Stimulated activated CD8-positive, alpha-beta memory T cell treated with anti-CD3 and anti-CD28 coated beads, Interleukin-2, amount 100 ng/mL, for 48 hours (primary cell): ENCODE data around the gene MYO1B.

Experiments used
- DNase-seq, 2 donors: peaks; one replicate each; pipeline ENCODE4 v3.0.0-alpha.2; 2020; ENCODE audit warnings: low read depth in 2 of 2

Gene MYO1B

DNA sequence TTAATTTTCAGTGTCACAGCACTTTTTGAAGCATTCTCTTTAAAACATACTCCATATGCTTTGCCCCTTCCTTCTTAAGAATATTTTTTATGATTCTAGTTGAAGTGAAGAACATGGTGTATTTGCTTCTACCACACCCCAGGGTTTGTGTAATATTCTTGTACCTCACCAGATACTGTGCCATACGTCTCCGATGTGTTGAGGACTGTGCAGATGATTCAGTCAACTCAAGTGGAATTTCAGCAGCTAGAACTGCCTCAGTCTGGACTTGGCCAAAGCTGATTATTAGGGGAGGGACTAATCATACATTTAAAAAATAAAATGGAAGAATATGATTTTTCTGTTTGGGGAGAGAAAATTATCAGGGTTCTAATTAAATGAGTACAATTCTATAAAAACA lies 115.7 kb downstream of the MYO1B start:
- DNase-seq, result no peak

DNA sequence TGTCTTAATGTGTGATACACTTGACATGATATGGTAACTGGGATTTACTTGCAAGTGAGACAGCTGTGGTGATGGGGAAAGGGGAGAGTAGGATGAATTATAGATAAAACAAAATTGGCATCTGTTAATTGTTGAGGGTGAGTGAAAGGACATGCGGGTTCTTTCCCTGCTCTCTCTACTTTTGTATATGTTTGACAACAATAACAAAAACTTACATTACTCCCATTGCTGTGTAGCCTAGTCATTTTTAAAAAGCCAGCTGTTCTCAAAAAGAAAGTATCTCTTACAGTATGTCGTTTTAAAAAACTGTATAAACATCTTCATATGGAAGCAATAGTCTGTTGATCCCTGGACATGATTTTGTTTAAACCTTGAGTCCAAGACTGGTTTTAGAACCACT lies 117.6 kb downstream of the MYO1B start:
- DNase-seq, result no peak

DNA sequence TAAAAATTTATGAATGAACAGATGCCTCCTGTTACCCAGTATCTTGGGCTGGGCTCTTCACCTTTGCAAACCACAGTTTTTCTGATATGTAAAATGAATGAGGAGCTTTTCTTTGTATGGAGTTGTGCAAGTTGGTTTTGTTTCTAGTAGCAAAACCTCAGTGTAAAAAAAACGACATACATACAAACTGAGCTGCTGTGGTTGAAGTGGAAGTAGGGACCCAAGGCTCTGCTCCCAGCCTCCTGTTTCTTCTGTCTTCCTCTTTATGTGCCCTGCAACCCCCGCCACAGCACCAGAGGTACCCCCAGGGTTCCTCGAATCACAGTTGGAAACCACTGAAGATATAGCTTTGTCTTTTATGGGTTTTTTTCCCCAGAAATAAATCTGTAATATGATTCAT lies 118.1 kb downstream of the MYO1B start:
- DNase-seq, result no peak

DNA sequence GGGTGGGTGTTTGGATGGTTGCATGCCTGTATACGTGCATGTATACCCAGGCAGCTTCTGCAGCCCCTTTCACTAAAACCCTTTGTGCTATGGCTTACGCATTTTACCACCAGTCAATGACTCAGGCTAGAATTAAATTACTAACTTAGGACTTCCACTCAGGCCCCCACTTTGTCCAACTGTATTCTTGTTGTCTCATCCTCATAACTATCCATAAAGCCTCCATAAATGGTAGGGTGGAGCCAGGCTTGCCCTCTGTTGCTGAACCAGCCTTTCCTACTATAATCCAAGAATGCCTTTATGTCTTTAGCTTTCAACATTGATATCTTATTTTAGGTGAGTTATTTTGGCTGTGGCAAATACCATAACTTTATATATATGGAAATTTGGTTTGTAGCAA lies 119.9 kb downstream of the MYO1B start:
- no peak for DNase-seq

DNA sequence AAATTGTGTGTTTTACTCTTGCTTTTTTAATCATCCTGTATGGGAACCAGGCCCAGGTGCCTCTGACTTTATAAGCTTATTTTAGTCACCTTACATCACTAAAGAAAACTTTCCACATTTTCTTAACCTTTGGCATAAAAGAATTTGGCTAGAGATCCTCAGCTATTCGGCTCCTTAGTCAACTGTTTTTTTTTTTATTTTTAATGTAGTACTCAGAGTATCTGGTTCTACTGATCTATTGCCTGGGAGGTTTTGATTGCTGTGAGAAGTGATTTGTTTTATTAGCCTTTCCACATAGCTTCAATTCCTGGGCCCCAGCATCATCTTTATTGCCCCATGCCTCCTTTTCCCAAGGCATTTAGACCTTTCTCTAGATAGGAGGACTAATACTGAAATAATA lies 121.0 kb downstream of the MYO1B start:
- no peak for DNase-seq

DNA sequence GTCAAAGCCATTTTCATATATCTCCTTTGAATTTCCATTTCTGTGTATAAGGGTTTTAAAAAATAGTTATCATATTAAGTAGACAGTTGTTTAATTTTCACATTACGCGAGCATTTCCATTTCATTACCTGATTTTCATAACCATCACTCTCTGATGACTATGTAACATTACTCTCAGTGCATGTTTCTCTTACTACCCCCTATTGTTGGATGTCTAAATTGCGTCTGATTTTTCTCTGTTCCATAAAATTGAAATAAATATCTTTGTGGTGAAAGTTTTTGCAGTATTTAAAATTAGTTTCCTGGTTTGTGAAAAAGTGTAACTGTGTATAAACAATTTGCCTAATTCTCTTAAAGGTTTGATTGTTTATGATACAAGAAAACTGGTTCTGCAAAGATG lies 123.8 kb downstream of the MYO1B start:
- DNase-seq, result no peak

DNA sequence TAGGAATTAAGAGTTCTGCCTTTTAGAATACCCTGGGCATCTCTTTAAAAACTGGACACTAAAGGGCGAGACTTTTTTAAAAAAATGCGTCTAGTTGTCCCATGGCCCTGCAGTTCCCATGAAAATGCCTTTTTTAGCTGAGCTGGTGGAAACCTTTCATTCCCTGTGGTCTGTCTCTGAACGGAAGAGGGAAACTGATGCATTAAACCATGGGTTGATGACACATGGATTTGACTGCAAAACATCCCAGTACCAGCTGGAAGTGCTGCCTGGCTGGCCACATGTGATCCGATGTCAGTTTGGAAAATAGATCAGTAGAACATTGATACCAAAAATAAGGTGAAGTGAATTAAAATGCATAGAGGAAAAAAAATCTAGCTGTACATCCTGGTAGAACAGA lies 129.2 kb downstream of the MYO1B start:
- DNase-seq, result no peak

DNA sequence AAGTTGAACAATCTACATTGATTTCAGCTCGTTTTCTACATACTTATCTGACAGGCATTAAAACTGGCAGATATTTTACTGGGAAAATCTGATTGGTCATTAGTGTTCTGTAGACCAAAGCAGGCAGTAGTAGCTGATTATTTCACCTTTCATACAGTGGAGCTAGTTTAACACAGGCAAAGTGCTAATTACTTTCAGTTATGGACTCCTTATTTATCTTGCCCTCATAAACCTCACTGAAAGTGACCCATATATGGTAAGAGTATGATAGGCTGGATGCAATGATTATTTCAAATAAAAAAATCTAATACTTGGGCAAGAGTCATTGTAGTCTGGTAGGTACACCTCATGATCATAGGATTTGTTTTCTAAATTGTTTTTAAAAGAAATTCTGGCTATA lies 129.7 kb downstream of the MYO1B start:
- DNase-seq, result no peak

DNA sequence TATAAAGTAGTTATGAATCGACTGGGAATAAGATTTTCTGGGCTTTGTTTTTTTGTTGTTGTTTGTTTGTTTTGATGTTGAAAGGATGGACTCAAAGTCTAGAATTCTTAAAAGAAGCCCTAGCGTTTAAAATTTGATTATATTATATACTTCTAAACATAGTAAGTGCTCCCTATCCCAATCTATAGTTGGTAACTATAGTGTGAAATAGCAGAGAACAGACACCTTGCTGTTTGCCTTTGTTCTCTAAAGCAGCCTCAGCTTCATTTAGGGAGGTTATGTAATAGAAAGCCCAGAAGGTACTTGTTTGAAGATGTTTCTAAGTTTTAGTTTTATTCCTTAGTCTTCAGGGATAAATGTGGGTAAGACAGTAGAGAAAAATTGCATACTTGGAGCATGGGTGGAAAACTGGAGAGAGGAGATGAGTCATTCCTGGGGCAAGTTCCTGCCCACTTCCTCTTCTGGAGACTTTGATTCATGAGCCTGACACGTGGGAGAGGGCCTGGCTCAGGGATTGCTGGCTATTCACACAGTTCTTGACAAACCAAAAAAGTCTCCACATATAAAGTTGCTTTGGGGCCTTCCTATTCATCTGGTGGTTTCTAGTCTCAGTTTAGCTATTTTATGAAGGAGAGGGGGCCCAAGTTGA lies 131.9 kb downstream of the MYO1B start:
- no peak for DNase-seq

DNA sequence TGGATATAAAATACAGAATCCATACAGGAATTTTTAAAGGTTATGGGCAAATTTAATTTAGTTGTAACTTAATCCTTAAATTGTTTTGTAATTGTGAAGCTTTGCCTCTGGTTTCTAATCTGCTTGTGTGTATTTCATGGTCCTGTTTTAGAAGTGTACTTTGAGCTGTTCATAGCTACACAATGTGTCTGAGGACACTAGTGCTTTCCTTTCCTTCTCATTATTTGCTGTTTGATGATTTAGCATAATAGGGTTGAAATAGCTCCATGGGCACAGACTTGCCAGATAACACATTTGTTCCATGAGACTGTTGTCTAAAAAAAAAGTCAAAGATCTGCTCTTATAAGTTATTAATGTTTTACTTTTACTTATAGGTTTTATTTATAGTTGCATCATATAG lies 134.2 kb downstream of the MYO1B start:
- no peak for DNase-seq

DNA sequence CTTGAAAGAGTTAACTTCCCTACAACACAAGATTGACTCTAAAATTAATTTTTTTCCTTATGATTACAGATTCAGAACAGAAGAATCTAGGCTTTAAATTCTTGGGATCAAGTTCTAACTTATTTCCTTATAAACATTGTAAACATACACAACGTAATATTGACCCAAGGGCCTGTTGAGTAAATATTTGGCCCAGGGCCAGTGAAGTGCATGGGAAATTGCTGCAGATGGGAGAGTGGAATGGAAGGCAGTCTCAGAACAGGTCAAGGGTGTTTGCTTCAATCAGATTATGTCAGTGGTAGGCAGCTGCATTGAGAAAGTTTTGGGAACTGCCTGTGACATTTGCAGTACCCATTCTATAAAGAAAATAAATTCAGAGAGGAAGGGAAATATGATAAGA lies 137.6 kb downstream of the MYO1B start:
- DNase-seq, result no peak

DNA sequence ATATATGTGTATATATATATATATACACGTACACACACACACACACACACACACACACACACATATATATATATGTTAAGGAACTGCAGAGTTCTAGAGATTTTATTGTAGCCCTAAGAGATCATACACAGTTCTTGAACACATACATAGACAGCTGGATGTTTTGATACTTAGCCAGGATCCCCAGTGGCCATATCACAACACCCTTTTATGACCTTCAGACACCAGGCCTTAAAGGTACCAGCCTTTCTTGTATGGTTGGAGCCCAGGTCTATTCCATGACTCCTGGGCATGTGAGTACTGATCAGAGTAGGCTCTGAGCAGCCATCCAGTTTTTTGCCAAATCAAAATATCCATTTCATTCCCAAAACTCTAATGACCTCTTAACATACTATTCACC lies 138.3 kb downstream of the MYO1B start:
- DNase-seq, result no peak

DNA sequence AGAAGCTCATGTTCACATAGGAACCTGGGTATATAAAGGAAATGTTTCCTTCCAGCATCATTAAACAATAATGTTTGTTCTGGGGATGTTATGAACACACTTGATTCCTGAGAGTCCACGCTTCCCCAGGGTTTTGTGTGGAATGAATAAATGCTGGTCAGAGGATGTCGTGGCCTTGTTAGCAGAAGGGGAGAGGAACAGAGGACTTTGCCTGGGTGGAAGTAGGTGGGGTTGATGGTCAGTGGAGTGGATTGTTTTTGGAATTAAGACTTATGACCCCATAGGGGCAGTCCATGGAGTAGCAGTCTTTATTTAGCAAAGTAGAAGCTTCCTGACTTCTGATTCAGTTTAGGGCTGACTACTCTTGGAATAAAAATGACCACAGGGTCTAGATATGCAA lies 139.6 kb downstream of the MYO1B start:
- DNase-seq, result no peak

DNA sequence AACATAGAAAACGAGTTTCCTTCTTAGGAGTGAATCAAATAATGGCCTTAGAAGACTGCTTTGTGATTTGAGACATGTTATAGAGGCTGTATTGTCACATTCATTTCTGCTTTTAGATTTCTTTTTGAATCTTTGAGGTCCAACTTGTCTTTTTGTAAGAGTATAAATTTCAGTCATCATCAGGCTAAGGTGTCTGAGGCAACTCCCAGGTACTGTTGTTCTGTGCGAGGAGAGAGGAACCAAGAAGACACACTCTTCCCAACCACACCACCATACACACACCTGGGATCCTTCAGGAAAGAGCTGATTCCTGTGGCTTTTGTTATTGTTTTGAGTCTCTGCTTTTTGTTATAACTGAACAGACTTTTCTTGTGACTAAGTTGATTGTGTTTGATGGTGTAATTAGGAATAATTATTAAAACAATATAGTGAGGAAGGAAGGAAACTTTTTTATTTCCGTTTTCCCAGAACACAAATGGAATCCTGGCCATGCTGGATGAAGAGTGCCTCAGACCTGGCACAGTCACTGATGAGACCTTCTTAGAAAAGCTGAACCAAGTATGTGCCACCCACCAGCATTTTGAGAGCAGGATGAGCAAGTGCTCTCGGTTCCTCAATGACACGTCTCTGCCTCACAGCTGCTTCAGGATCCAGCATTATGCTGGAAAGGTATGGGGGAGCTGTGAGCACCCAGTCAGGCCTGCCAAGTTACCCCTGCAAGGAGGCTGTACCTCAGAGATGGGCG lies 140.4 kb downstream of the MYO1B start:
- DNase-seq, result no peak

DNA sequence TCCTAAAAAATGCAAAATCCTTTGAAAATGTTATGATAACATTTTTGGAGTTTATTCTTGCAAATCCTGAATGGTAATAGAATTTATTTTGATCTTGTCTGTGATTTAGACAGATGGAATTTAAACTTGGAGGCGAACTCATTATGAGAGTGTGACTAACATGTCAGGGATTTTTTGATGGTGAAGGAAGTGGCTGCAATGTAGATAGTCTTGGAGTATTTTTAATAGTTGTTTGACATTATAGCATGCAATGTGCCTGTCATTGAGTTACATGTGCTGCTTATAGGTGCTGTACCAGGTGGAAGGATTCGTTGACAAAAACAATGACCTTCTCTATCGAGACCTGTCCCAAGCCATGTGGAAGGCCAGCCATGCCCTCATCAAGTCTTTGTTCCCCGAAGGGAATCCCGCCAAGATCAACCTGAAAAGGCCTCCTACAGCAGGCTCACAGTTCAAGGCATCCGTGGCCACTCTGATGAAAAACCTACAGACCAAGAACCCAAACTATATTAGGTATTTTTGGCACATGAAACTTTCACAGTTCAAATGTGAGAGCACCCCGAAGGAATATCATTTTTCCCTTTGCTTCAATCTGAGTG lies 141.8 kb downstream of the MYO1B start:
- DNase-seq, result no peak

DNA sequence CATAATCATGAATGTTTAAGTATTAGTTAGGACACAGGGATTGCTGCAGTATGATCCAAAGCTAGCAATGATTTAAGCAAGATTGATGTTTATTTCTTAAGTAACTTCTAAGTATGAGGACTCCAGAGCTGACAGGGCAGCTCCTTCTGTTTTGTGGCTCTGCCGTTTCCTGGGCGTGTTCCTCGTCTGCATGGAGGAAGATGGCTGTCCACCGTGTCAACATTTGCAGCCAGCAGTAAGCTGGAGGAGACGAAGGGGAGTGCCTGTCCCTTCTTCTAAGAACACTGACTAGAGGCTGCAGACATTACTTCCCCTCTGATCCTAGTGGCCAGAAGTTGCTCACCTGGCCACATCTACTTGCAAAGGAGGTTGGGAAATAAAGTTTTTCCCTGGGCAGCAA lies 144.1 kb downstream of the MYO1B start:
- no peak for DNase-seq

DNA sequence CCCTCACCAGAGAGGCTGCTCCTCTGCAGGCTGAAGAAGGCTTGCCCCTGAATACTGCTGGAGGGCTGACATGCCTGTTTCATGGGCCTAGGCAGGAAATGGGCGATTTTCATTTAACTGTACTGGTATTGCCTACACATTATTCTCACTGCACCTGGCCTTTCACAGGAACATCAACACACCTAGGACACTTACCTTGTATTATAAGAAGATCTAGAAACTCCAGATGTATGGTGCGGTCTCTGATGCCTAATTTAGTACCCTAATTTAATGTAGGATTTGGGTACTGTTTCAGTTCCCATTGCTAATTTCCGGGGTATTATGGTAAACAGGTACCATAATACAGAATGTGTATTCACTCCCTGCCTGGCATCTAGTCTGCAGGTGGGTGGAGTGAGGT lies 146.0 kb downstream of the MYO1B start:
- DNase-seq, result no peak

DNA sequence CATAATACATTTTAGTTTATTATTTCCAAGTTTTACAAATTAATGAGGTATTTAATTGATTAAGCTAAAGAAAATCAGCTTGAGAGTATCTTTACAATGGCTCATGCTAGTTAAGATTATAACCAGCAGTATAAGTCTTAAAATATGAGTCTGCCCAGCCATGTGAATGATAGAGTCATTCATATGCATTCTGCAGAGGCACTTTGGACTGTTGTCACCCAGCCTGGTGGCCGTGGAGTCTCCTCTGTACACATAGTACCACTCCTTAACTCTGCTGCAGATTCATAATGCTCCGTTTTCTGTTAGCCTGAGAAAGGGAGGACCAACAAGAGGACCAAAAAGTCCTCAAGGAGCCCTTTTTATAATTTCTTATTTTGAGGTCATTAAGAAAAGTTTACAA lies 148.8 kb downstream of the MYO1B start:
- no peak for DNase-seq

DNA sequence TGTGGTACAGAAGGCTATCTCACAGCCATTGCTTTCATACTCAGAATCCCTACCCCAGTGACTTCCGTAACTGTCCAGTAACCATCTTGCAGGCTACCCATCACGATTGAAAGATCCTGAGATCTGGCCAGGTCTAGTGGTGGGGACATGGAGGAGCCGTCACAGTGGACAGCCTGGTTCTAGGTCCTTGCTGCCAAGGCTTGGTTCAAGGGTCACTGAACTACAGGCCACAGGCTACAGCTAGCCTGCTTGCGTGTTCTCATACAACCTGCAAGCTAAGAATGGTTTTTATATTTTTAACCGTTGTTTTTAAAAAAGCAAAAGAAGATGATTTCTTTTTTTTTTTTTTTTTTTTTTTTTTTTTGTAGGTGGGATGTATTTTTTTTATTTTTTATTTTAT lies 151.6 kb downstream of the MYO1B start:
- DNase-seq, result no peak

DNA sequence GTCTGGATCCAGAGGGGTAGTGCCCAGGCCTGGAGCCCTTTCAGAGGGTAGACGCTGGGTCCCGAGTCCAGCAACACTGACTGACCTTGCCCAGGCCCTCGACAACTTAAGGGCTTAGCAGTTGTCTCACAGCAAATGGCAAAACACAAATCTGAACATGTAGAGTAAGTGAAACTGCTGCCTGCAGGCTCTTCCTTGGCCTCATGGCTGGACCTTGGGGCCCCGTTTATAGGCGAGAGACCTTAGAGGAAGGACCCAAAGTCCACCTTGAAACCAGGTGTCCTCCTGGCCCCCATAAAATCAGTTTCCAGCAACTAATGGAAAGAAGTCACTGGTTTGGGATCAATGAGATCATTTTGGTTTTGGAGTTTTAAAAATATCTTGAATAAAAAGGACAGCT lies 154.4 kb downstream of the MYO1B start:
- no peak for DNase-seq

DNA sequence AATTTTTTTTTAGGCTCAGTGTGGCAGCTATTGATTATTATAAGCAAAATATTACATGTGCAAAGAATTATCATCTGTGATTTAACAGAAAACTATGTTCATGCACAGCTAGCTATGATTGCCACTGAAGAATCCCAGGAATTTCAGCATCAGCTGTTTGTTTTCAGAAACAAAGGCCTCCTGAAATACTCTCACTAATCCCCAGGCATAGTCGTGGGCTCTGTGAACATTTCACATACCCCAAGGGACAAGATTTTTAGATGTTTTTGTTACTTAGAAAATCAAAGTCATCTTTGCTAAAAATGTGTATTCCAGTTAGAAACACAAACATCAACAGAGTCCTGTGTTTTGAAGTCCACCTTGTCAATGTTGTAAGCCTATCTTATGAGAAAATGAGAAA lies 156.1 kb downstream of the MYO1B start:
- DNase-seq, result no peak

DNA sequence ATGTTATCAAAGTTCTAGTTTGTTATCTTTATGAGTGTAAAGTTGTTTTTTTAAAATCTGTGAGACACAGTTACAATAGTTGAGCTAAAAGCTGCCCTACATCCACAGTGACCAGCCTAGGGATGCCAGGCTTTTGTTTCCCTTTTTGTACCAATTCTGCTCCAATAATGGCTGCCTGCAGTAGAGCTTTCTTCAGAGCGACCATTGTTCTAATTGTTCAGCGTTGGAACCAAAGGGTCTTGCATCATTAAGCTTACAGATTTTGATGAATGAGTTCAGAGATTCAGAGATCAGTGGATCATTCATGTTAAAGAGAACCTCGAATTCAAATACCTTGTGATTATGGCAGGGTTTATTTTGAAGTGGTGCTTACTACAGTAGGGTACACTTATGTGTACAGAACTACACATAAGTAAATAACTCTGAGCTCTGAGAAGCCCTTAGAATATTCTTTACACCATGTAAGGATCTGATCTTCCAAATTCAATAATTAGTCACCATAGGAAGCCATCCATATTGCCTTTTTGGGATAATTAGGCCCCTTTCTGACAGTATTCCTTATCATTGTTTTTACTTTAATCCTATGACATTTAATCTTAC lies 157.9 kb downstream of the MYO1B start:
- no peak for DNase-seq

DNA sequence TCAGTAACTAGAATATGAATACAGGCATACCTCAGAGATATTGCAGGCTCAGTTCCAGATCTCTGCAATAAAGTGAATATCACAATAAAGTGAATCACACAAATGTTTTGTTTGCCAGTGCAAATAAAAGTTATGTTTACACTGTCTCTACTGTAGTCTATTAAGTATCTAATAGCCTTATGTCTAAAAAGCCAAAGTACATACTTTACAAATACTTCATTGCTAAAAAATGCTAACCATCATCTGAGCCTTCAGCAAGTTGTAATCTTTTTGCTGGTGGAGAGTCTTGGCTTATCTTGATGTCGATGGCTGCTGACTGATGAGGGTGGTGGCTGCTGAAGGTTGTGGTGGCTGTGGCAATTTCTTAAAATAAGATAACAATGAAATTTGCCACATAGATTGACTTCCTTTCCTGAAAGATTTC lies 159.4 kb downstream of the MYO1B start:
- no peak for DNase-seq
